ENCODE results near the gene ERICH4. TPM values are rescaled to one million over a fixed set of nuclear protein-coding genes. Genes with fewer than 3 reads are reported as not detected.
"Not testable (repeated sequence)": the region's sequence is repeated elsewhere in the genome, so short reads cannot be mapped to it uniquely, and the experiment has no call there.

The ERICH4 gene

GRCh38 chr19:41484822-41485221 lies 41.9 kb downstream of the ERICH4 start:
- Histone ChIP-seq H3K79me1 (ENCODE audit: low read depth, low read length) (no peaks in the 10 kb centered on the region), H2AK5ac (ENCODE audit: low read depth, low read length) (no peak overlapping the region), H2BK12ac (ENCODE audit: low read length) (no peak overlapping the region), H2BK15ac (ENCODE audit: low read length) (no peak overlapping the region), H3K23ac (ENCODE audit: low read depth, low read length, poor library complexity) (no peak overlapping the region), H3K4ac (ENCODE audit: low read length) (no peak overlapping the region), H3K27me3 (ENCODE audit: control insufficient read depth in 3 of 3, insufficient read depth in 3 of 3, low read depth in 1 of 3, low read length in 3 of 3) (peaks cover 0 to 37% (median 2%) of the 10 kb centered on the region in 3 experiments), H3K14ac (ENCODE audit: low read length) (no peak overlapping the region), H2BK120ac (ENCODE audit: low read depth, low read length) (no peak overlapping the region), H3K9me3 (replicated peaks in 1 of 2; ENCODE audit: control insufficient read depth in 2 of 2, insufficient read depth in 1 of 2, low read depth in 1 of 2, low read length in 2 of 2) (peaks cover 9 to 22% of the 10 kb centered on the region in 2 donors), H3K27ac (replicated peaks; ENCODE audit: low read length) (no peak overlapping the region), H3K9ac (ENCODE audit: low read depth, low read length, poor library complexity) (no peak overlapping the region), H3K4me3 (ENCODE audit: low read length in 2 of 2) (no peak overlapping the region), H4K8ac (ENCODE audit: low read depth, low read length) (no peak overlapping the region), H4K91ac (ENCODE audit: low read depth, low read length, poor library complexity) (no peak overlapping the region), H2AFZ (ENCODE audit: low read length) (no peak overlapping the region), H2BK5ac (ENCODE audit: low read length) (no peak overlapping the region), H3K4me2 (ENCODE audit: insufficient read depth, low read length, poor library complexity, severe bottlenecking) (no peak overlapping the region), H3K36me3 (replicated peaks in 1 of 2; ENCODE audit: control insufficient read depth in 2 of 2, insufficient read depth in 2 of 2, low read length in 2 of 2) (no peaks in the 10 kb centered on the region), H3K18ac (ENCODE audit: low read length) (no peak overlapping the region), H3K4me1 (ENCODE audit: control insufficient read depth in 2 of 2, insufficient read depth in 1 of 2, low read depth in 1 of 2, low read length in 2 of 2) (no peaks in the 10 kb centered on the region)
- no CpG with 5 or more reads among the region's 4 CpGs for WGBS, 2 donors (ENCODE audit: extremely low coverage in 2 of 2, insufficient read length in 2 of 2, insufficient replicate concordance in 1 of 2)
- no peak for DNase-seq (ENCODE audit: low spot score)

- H3K27ac ChIP-seq (replicated peaks; ENCODE audit: low read length); H4K91ac ChIP-seq (ENCODE audit: low read depth, low read length, poor library complexity); H3K4me2 ChIP-seq (ENCODE audit: insufficient read depth, low read length, poor library complexity, severe bottlenecking); H2AFZ ChIP-seq (ENCODE audit: low read length); H2AK5ac ChIP-seq (ENCODE audit: low read depth, low read length); H3K4me1 ChIP-seq (ENCODE audit: control insufficient read depth in 2 of 2, insufficient read depth in 1 of 2, low read depth in 1 of 2, low read length in 2 of 2); H2BK120ac ChIP-seq (ENCODE audit: low read depth, low read length); H3K23ac ChIP-seq (ENCODE audit: low read depth, low read length, poor library complexity); H3K4me3 ChIP-seq (ENCODE audit: low read length in 2 of 2); H3K18ac ChIP-seq (ENCODE audit: low read length); H3K36me3 ChIP-seq (replicated peaks in 1 of 2; ENCODE audit: control insufficient read depth in 2 of 2, insufficient read depth in 2 of 2, low read length in 2 of 2); H2BK12ac ChIP-seq (ENCODE audit: low read length); H3K9ac ChIP-seq (ENCODE audit: low read depth, low read length, poor library complexity); H2BK5ac ChIP-seq (ENCODE audit: low read length); H3K79me1 ChIP-seq (ENCODE audit: low read depth, low read length); H3K4ac ChIP-seq (ENCODE audit: low read length); H4K8ac ChIP-seq (ENCODE audit: low read depth, low read length); H2BK15ac ChIP-seq (ENCODE audit: low read length); H3K14ac ChIP-seq (ENCODE audit: low read length); DNase-seq (ENCODE audit: low spot score): not testable (repeated sequence)
- H3K9me3 ChIP-seq (replicated peaks in 1 of 2; ENCODE audit: control insufficient read depth in 2 of 2, insufficient read depth in 1 of 2, low read depth in 1 of 2, low read length in 2 of 2) = peaks cover 7 to 12% of the 10 kb centered on the region in 2 donors
- H3K27me3 ChIP-seq (ENCODE audit: control insufficient read depth in 3 of 3, insufficient read depth in 3 of 3, low read depth in 1 of 3, low read length in 3 of 3) = peaks cover 0 to 25% (median 2%) of the 10 kb centered on the region in 3 experiments
- WGBS, 2 donors (ENCODE audit: extremely low coverage in 2 of 2, insufficient read length in 2 of 2, insufficient replicate concordance in 1 of 2) = no CpG with 5 or more reads among the region's 4 CpGs
Observed at GRCh38 chr19:41486953-41487352, 44.0 kb downstream of the ERICH4 start.

- Histone ChIP-seq H3K14ac (ENCODE audit: low read length) (no peak overlapping the region), H3K9me3 (replicated peaks in 1 of 2; ENCODE audit: control insufficient read depth in 2 of 2, insufficient read depth in 1 of 2, low read depth in 1 of 2, low read length in 2 of 2) (peaks cover 0 to 4% of the 10 kb centered on the region in 2 donors), H2AFZ (ENCODE audit: low read length) (no peak overlapping the region), H3K4ac (ENCODE audit: low read length) (no peak overlapping the region), H3K18ac (ENCODE audit: low read length) (no peak overlapping the region), H2AK5ac (ENCODE audit: low read depth, low read length) (no peak overlapping the region), H3K79me1 (ENCODE audit: low read depth, low read length) (no peaks in the 10 kb centered on the region), H3K23ac (ENCODE audit: low read depth, low read length, poor library complexity) (no peak overlapping the region), H3K9ac (ENCODE audit: low read depth, low read length, poor library complexity) (no peak overlapping the region), H2BK5ac (ENCODE audit: low read length) (no peak overlapping the region), H3K27me3 (ENCODE audit: control insufficient read depth in 3 of 3, insufficient read depth in 3 of 3, low read depth in 1 of 3, low read length in 3 of 3) (peaks cover 0 to 27% (median 0%) of the 10 kb centered on the region in 3 experiments), H3K27ac (replicated peaks; ENCODE audit: low read length) (no peak overlapping the region), H3K4me1 (ENCODE audit: control insufficient read depth in 2 of 2, insufficient read depth in 1 of 2, low read depth in 1 of 2, low read length in 2 of 2) (no peaks in the 10 kb centered on the region), H4K8ac (ENCODE audit: low read depth, low read length) (no peak overlapping the region), H3K4me2 (ENCODE audit: insufficient read depth, low read length, poor library complexity, severe bottlenecking) (no peak overlapping the region), H4K91ac (ENCODE audit: low read depth, low read length, poor library complexity) (no peak overlapping the region), H2BK120ac (ENCODE audit: low read depth, low read length) (no peak overlapping the region), H3K4me3 (ENCODE audit: low read length in 2 of 2) (no peak overlapping the region), H2BK15ac (ENCODE audit: low read length) (no peak overlapping the region), H2BK12ac (ENCODE audit: low read length) (no peak overlapping the region), H3K36me3 (replicated peaks in 1 of 2; ENCODE audit: control insufficient read depth in 2 of 2, insufficient read depth in 2 of 2, low read length in 2 of 2) (no peaks in the 10 kb centered on the region)
- DNase-seq (ENCODE audit: low spot score) = no peak
- no CpG with 5 or more reads among the region's 5 CpGs for WGBS, 2 donors (ENCODE audit: extremely low coverage in 2 of 2, insufficient read length in 2 of 2, insufficient replicate concordance in 1 of 2)
Observed at GRCh38 chr19:41492843-41493242, 49.9 kb downstream of the ERICH4 start.

Small RNA genes within 50 kb of the gene (small RNA-seq; reads per million reads assigned to genes)
- not detected for gene RF00017 (ENCODE audit: insufficient read depth)

Data from neuronal stem cell (in vitro differentiated cells).